Mucosa of stomach (tissue), 1 donor: ENCODE results near the gene ZNF316.
"Not testable (repeated sequence)": the region's sequence is repeated elsewhere in the genome, so short reads cannot be mapped to it uniquely, and the experiment has no call there.

Experiments
- H3K27me3 ChIP-seq: one replicate; pipeline ENCODE4 v1.7.0; 2013; ENCODE audit warnings: mild to moderate bottlenecking, low read length; ENCODE audit not compliant: control insufficient read depth, insufficient read depth
- H3K36me3 ChIP-seq: one replicate; pipeline ENCODE4 v1.7.0; 2013; ENCODE audit warnings: low read length; ENCODE audit not compliant: control insufficient read depth, insufficient read depth
- H3K4me1 ChIP-seq: one replicate; pipeline ENCODE4 v1.7.0; 2013; ENCODE audit warnings: mild to moderate bottlenecking, low read length; ENCODE audit not compliant: control insufficient read depth, insufficient read depth
- H3K4me3 ChIP-seq: one replicate; pipeline ENCODE4 v1.7.0; 2013; ENCODE audit warnings: low read length
- H3K9ac ChIP-seq: one replicate; pipeline ENCODE4 v1.7.0; 2013; ENCODE audit warnings: mild to moderate bottlenecking, low read length, moderate library complexity
- H3K9me3 ChIP-seq: one replicate; pipeline ENCODE4 v1.7.0; 2013; ENCODE audit warnings: mild to moderate bottlenecking, low read length, moderate library complexity; ENCODE audit not compliant: control insufficient read depth
- donor health status: Pancreatic carcinoma.

Gene ZNF316

DNA sequence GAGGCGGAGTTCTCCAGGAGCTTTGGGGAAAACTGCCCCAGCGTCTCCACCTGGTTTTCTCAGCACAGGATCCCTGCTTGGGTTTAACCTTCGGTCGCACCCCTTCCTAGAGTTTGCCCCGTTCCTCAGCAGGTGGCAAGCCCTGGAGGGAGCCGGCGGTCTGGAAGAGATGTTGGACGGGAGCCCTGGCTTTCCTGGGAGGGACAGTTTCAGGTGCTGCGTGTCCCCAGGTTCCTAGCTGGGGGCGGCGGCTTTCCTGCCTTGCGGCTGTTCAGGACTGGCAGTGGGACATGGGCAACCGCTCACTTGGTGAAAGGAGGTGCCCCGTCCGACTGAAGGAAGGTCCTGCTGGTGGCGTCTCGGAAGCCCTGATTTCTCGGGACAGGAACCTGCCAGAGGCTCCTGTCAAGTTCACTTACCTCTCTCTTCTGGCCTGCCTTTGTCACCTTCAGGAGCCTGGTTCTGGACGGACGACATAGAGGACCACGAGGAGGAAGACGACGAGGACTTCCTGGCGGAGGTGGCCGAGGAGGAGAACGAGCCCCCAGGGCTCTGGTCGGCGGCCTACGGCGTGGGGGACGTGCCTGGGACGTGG is 14.8 kb downstream of the ZNF316 start:
- no peaks in the 10 kb centered on the region for H3K9me3 ChIP-seq
- no peak overlapping the region for H3K9ac ChIP-seq
- H3K4me1 ChIP-seq = no peaks in the 10 kb centered on the region
- H3K36me3 ChIP-seq = no peaks in the 10 kb centered on the region
- H3K27me3 ChIP-seq = no peaks in the 10 kb centered on the region
- no peak overlapping the region for H3K4me3 ChIP-seq

DNA sequence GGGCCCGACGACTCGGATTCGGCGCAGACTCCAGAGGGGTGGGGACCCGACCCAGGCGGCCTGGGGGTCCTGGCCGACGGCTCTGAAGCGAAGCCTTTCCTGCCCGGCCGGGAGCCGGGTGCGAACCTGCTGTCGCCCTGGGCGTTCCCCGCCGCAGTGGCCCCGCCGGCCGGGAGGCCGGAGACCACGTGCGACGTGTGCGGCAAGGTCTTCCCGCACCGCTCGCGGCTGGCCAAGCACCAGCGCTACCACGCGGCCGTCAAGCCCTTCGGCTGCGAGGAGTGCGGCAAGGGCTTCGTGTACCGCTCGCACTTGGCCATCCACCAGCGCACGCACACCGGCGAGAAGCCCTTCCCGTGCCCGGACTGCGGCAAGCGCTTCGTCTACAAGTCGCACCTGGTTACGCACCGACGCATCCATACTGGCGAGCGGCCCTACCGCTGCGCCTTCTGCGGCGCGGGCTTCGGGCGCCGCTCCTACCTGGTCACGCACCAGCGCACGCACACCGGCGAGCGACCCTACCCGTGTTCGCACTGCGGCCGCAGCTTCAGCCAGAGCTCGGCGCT is 15.4 kb downstream of the ZNF316 start:
- Histone ChIP-seq H3K4me1 (no peaks in the 10 kb centered on the region), H3K36me3 (no peaks in the 10 kb centered on the region), H3K9ac (no peak overlapping the region), H3K4me3 (no peak overlapping the region), H3K27me3 (no peaks in the 10 kb centered on the region), H3K9me3 (no peaks in the 10 kb centered on the region)

DNA sequence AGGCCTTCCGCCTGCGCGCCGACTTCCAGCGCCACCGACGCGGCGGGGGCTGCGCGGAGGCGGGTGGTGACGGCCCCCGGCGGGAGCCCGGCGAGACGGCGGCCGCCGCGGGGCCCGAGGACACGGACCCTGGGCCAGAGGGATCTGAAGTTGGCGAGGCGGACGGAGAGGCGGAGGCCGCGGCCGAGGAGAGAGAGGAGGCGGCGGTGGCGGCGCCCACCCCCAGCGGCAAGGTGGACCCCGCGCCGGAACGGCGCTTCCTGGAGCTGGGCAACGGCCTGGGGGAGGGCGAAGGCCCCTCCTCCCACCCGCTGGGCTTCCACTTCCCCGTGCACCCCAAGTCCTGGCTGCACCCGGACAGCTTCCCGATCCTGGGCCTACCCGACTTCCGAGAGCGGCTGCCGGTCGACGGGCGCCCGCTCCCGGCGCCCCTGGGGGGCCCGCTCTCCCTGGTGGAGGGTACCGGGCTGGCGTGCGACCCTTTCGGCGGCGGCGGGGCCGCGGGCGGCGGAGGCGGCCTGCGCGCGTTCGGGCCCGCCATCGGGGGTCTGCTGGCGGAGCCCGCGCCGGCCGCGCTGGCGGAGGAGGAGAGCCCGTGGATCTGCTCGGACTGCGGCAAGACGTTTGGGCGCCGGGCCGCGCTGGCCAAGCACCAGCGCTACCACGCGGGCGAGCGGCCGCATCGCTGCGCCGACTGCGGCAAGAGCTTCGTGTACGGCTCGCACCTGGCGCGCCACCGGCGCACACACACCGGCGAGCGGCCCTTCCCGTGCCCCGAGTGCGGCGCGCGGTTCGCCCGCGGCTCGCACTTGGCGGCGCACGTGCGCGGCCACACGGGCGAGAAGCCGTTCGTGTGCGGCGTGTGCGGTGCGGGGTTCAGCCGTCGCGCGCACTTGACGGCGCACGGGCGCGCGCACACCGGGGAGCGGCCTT is 16.2 kb downstream of the ZNF316 start:
- H3K4me1 ChIP-seq = no peaks in the 10 kb centered on the region
- H3K9ac ChIP-seq = no peak overlapping the region
- no peaks in the 10 kb centered on the region for H3K9me3 ChIP-seq
- H3K4me3 ChIP-seq = no peak overlapping the region
- no peaks in the 10 kb centered on the region for H3K27me3 ChIP-seq
- no peaks in the 10 kb centered on the region for H3K36me3 ChIP-seq

DNA sequence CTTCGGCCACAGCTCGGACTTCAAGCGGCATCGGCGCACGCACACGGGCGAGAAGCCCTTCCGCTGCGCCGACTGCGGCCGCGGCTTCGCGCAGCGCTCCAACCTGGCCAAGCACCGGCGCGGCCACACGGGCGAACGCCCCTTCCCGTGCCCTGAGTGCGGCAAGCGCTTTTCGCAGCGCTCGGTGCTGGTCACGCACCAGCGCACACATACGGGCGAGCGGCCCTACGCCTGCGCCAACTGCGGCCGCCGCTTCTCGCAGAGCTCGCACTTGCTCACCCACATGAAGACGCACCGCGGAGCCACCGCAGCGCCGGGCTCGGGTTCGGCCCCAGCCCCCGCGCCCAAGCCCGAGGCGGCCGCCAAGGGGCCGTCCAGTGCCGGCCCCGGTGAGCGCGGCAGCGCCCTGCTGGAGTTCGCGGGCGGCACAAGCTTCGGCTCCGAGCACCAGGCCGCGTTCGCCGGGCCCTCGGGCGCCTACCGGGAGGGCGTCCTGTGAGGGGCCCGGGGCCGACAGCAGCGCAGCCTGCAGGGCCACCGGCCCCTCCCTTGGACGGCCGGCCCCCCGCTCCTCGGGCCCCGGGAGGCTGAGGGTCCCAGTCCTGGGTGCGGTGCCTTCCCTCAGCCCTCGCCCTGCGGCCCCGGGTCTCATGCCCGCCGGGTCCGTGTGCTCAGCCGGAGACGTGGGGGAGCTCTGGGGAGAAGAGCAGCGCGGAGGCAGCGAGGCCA is 17.2 kb downstream of the ZNF316 start:
- Histone ChIP-seq H3K4me1 (no peaks in the 10 kb centered on the region), H3K27me3 (no peaks in the 10 kb centered on the region), H3K9ac (no peak overlapping the region), H3K36me3 (no peaks in the 10 kb centered on the region), H3K9me3 (no peaks in the 10 kb centered on the region), H3K4me3 (no peak overlapping the region)

DNA sequence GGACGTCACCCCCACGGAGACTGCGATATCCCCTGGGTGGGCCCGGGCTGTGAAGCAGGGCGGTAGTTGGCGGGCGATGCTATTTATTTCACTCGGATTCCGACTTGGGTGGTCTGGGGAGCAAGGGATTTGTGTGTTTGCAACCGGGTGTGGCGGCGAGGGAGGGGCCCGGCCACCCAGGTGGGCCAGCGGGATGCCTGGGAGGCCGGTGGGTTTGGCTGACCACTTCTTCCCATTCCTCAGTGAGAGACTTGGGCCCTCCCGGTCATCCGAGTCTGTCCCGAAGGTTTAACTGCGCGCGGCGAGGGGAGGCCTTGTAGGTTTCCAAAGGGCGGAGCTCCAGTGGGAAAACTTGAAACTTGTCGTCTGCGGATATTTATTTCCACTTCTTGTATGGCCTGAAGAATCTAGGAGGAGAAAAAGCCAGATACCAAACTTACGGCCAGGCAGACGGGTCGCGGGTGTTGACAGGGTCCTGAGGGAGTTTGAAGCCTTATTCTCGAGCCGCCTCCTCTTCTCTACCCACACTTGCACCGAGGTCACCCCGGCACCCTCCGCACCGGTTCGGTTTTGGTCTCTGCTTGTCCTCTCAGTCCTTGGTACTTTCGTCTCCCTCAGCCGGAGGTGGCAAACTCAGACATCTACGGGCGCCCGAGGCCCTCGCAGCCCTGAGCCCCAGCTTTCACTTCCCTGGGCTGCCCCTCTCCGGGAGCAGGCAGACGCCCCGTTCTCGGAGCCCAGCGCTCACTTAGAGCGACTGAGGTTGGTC is 17.9 kb downstream of the ZNF316 start:
- Histone ChIP-seq H3K27me3 (peaks cover 4% of the 10 kb centered on the region), H3K9ac (no peak overlapping the region), H3K36me3 (no peaks in the 10 kb centered on the region), H3K9me3 (no peaks in the 10 kb centered on the region), H3K4me1 (no peaks in the 10 kb centered on the region), H3K4me3 (no peak overlapping the region)

DNA sequence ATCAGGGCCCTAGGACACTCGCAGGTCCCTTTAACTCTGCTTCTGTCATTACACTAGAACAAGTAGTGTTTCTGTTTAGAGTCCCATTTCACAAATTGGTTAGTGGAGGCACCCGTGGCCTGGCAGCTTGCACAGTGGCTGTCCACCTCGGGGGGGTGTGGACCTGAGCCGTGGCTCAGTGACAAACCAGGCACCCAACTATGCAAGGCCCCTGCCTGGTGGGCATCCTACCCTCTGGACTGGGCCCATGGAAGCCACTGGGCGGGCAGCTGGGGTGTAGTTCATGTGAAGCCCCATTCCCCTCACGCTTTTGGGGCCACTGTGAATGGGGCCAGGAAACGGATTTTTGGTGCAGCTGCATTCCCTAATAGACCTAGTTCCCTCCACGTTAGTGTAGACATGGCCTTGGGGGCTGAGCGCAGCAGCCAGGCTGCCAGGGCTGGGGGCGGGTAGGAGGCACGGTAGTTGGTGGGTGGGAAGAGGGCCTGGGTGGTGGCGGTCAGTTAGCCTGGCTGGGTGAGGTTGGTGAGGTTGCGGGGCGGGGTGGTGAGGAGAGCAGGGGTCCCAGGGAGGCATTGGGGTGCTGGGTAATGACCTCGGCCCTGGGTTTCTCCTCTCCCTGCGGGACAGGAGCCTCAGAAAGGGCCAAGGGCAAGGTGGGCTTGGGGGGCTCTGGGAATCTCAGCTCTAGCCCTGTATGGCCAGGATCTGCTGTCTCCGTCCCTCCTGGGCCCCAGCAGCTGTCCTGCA is 18.7 kb downstream of the ZNF316 start:
- Histone ChIP-seq H3K36me3 (no peaks in the 10 kb centered on the region), H3K9me3 (no peaks in the 10 kb centered on the region), H3K27me3 (peaks cover 4% of the 10 kb centered on the region), H3K4me3 (no peak overlapping the region), H3K9ac (no peak overlapping the region), H3K4me1 (no peaks in the 10 kb centered on the region)

DNA sequence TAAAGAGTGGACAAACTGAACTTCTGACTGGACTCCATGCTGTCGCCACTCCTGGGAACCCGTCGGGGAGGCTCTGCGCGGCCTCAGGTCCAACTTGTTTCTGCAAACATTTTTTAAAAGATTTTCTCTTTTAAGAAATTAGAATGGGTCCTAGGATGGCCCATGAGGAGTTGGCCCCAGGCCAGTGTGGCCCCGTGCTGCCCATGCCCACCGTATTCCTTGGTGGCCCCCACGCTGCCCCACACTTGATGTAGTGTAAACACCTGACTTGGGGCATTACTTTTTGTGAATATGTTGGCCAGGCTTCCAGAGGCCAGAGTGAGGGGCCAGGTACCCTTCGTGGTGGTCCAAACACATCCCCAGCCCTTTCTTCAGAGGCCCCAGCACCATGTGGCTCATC is 19.3 kb downstream of the ZNF316 start:
- no peak overlapping the region for H3K9ac ChIP-seq
- no peaks in the 10 kb centered on the region for H3K4me1 ChIP-seq
- H3K4me3 ChIP-seq = no peak overlapping the region
- H3K9me3 ChIP-seq = no peaks in the 10 kb centered on the region
- H3K36me3 ChIP-seq = no peaks in the 10 kb centered on the region
- peaks cover 4% of the 10 kb centered on the region for H3K27me3 ChIP-seq

DNA sequence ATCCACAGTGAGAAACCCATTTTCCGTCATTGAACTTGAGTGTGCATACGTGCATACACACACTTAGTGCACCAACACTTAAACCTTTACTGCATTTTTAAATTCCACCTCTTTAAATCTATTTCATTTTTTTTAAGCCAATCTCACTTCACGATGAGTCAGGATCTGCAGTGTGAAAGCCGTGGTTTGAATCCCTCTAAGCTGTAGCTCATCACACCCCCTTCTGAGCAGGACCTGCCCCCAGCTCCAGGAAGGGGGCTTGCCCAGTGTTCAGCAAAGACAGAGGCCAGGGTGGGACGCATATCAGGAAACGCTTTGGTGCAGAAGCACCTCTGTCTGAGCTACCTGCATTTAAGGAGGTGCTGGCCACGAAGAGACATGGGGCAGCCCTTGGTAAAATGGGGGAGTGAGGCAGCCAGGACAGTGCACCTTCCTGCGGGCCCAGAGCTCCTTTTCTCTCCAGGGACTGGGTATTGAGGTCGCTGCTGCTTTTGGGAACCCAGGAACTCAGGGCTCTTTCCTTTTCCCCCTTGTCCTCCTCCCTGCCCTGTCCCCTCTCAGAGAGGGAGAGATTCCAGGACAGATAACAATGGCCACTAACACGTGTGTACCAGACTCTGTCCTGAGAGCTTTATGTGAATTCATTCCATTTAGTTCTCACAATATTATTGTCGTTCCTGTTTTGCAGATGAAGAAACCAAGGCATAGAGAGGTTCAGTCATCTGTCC is 21.7 kb downstream of the ZNF316 start:
- Histone ChIP-seq H3K4me3 (no peak overlapping the region), H3K36me3 (no peaks in the 10 kb centered on the region), H3K4me1 (no peaks in the 10 kb centered on the region), H3K27me3 (peaks cover 4% of the 10 kb centered on the region), H3K9me3 (no peaks in the 10 kb centered on the region), H3K9ac (no peak overlapping the region)

DNA sequence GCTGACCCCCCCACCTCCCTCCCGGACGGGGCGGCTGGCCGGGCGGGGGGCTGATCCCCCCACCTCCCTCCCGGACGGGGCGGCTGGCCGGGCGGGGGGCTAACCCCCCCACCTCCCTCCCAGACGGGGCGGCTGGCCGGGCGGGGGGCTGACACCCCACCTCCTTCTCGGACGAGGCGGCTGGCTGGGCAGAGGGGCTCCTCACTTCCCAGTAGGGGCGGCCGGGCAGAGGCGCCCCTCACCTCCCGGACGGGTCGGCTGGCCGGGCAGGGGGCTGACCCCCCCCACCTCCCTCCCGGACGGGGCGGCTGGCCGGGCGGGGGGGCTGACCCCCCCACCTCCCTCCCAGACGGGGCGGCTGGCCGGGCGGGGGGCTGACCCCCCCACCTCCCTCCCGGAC is 33.7 kb downstream of the ZNF316 start:
- H3K27me3 ChIP-seq, H3K36me3 ChIP-seq, H3K4me3 ChIP-seq, H3K4me1 ChIP-seq, H3K9ac ChIP-seq: not testable (repeated sequence)
- peaks cover 17% of the 10 kb centered on the region for H3K9me3 ChIP-seq

DNA sequence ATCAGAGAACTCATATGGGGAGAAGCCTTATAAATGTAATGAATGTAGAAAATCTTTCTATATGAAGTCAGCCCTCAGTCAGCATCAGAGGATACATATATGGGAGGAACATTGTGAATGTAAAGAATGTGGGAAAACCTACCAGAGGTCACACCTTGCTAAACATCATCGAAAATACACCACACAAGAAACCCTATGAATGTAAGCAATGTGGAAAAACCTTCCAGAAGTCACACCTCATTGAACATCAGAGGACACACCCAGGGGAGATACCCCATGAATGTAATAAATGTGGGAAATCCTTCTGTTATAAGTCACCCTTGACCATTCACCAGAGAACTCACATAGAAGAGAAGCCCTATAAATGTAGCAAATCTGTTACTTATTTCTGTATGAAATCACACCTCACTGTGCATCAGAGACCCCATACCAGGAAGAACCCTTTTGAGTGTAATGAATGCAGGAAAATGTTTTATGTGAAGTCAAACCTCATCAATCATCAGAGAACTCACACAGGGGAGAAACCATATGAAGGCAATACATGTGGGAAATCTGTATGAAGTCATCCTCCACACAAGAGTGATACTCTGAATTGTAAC is 38.8 kb downstream of the ZNF316 start:
- no peaks in the 10 kb centered on the region for H3K27me3 ChIP-seq
- H3K4me1 ChIP-seq = no peaks in the 10 kb centered on the region
- no peaks in the 10 kb centered on the region for H3K36me3 ChIP-seq
- H3K4me3 ChIP-seq = no peak overlapping the region
- peaks cover 17% of the 10 kb centered on the region for H3K9me3 ChIP-seq
- no peak overlapping the region for H3K9ac ChIP-seq
